Type B pancreatic cell (in vitro differentiated cells): ENCODE measurements around the gene EXOC3L4. TPM values are rescaled to one million over a fixed set of nuclear protein-coding genes. Genes with fewer than 3 reads are reported as not detected.

Experiments
- DNase-seq: peaks from one replicate; pipeline ENCODE4 v3.0.0; 2021; ENCODE audit warnings: mixed read lengths; ENCODE audit not compliant: unreplicated experiment; ENCODE audit errors: extremely low spot score
- H3K27ac Mint-ChIP-seq: 2 replicates; pipeline ENCODE4 v1.8.0; 2021; ENCODE audit warnings: mild to moderate bottlenecking, mixed read lengths
- H3K27me3 Mint-ChIP-seq: 2 replicates; pipeline ENCODE4 v1.8.0; 2021; ENCODE audit warnings: mixed read lengths
- H3K36me3 Mint-ChIP-seq: 2 replicates; pipeline ENCODE4 v1.8.0; 2021; ENCODE audit warnings: mixed read lengths
- H3K4me1 Mint-ChIP-seq: one replicate; pipeline ENCODE4 v1.8.0; 2021; ENCODE audit warnings: mixed read lengths; ENCODE audit not compliant: unreplicated experiment
- H3K4me3 Mint-ChIP-seq: 2 replicates; pipeline ENCODE4 v1.8.0; 2021; ENCODE audit warnings: mild to moderate bottlenecking, mixed read lengths
- H3K9me3 Mint-ChIP-seq: 2 replicates; pipeline ENCODE4 v1.8.0; 2021; ENCODE audit warnings: mixed read lengths
- CTCF ChIP-seq: fragments of 200-600 bp; sonication (generic); conservative IDR thresholded peaks from 2 replicates; pipeline ENCODE4 v1.5.0; 2021; ENCODE audit warnings: antibody characterized with exemption, mild to moderate bottlenecking
- total RNA-seq: library from RNA; stranded (reverse); gene quantifications from 2 replicates; pipeline ENCODE4 v1.2.1, GENCODE V29; 2021; ENCODE audit warnings: low replicate concordance

EXOC3L4 gene
- total RNA-seq, 1 donor from 2014 or later, result 4.0 TPM

GRCh38 chr14:103137689-103138300 lies 43.3 kb downstream of the EXOC3L4 start:
- Mint-ChIP-seq H3K4me1 (peaks cover 48% of the 10 kb centered on the region), H3K36me3 (peaks cover 5% of the 10 kb centered on the region), H3K4me3 (no peak overlapping the region), H3K27me3 (peaks cover 7% of the 10 kb centered on the region), H3K9me3 (no peaks in the 10 kb centered on the region), H3K27ac (no peak overlapping the region)
- no peak for DNase-seq
- no peak for TF ChIP-seq CTCF

GRCh38 chr14:103138301-103139131 lies 44.0 kb downstream of the EXOC3L4 start:
- no peaks in the 10 kb centered on the region for H3K9me3 Mint-ChIP-seq
- H3K4me3 Mint-ChIP-seq, result no peak overlapping the region
- TF ChIP-seq CTCF, result no peak
- peaks cover 7% of the 10 kb centered on the region for H3K27me3 Mint-ChIP-seq
- H3K4me1 Mint-ChIP-seq, result peaks cover 48% of the 10 kb centered on the region
- H3K36me3 Mint-ChIP-seq, result peaks cover 5% of the 10 kb centered on the region
- H3K27ac Mint-ChIP-seq, result no peak overlapping the region
- no peak for DNase-seq

DNA sequence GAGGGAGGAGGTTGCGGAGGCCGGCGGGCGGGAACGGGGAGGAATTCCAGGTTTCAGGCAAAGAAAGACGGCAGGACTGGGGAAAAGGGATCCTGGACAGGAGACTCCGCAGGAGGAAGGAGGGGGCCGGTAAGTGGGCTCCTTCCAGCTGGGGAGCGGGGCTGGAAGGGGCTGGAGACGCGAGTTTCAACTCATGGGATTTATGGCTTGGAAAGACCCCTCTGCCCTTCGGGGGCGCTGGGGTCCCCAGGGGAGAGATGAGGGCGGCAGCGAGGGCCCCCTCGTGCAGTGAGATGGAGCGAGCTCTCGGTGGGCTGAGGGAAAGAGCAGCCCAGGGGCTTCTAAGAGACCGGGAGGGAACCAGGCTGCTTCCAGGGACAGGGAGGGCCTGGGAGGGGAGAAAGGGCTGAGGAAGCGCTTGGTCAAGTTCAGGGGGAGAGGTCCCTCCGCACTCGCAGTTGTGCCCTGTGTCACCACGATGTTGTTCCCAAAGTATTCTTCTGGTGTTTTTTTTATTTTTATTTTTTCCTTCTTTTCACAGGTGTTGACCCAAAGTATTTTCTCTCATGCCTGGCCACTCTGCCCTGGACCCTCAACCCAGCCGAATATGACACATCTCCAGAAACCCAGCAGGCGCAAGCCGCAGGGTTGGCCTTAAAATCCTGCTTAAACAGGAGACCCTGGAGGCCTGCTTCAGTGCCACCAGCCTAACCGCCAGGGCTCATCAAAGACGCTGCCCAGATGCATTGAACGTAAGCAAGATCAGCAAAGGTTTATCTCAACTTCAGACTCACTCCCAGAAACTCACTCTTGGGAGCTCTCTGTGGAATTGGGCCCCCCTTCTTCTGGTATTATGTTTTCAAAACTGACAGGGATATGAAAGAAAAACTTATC lies 44.9 kb downstream of the EXOC3L4 start:
- no peak for DNase-seq
- Mint-ChIP-seq H3K4me1 (peaks cover 48% of the 10 kb centered on the region), H3K27me3 (peaks cover 7% of the 10 kb centered on the region), H3K36me3 (peaks cover 5% of the 10 kb centered on the region), H3K27ac (no peak overlapping the region), H3K4me3 (peak overlapping the region; percentile 62), H3K9me3 (no peaks in the 10 kb centered on the region)
- TF ChIP-seq CTCF, result no peak

- Mint-ChIP-seq H3K9me3 (no peaks in the 10 kb centered on the region), H3K27ac (peak overlapping the region; percentile 17), H3K36me3 (no peaks in the 10 kb centered on the region), H3K4me1 (peaks cover 48% of the 10 kb centered on the region), H3K27me3 (peaks cover 7% of the 10 kb centered on the region), H3K4me3 (peak overlapping the region; percentile 58)
- no peak for DNase-seq
- no peak for TF ChIP-seq CTCF
Measured at GRCh38 chr14:103140316-103141109, 46.0 kb downstream of the EXOC3L4 start.
